ENCODE data around the gene PTPRU. TPM values are rescaled to one million over a fixed set of nuclear protein-coding genes. Genes with fewer than 3 reads are reported as not detected.

PTPRU gene
- total RNA-seq, 1 experiment from 2014 or later, result 25.7 TPM

GRCh38 chr1:29266912-29267311 lies 30.6 kb downstream of the PTPRU start:
- no peak overlapping the region for H2AFZ ChIP-seq (ENCODE audit: low read length)
- no peaks in the 10 kb centered on the region for H3K27me3 ChIP-seq (ENCODE audit: low read length)
- ATAC-seq, result no peak
- no peak overlapping the region for H3K9ac ChIP-seq (ENCODE audit: low read length)
- no peaks in the 10 kb centered on the region for H3F3A ChIP-seq (ENCODE audit: low read length, unreplicated experiment)
- H3K4me2 ChIP-seq (ENCODE audit: low read length), result no peak overlapping the region
- peaks cover 18% of the 10 kb centered on the region for H3K4me1 ChIP-seq (ENCODE audit: insufficient read depth, low read length)
- CTCF ChIA-PET, result no interaction called here
- TF ChIP-seq CTCF (conservative IDR thresholded peaks at IDR 0.05; ENCODE audit: low read depth, low read length), result no peak
- no peak for TF ChIP-seq EZH2 (IDR thresholded peaks at IDR 0.05; ENCODE audit: low read length, unreplicated experiment)
- no peak for TF ChIP-seq EZH2phosphoT487 (IDR thresholded peaks at IDR 0.05; ENCODE audit: borderline replicate concordance, low read length)
- no peaks in the 10 kb centered on the region for H3K36me3 ChIP-seq (ENCODE audit: low read depth, low read length)
- H3K27ac ChIP-seq (ENCODE audit: low read length), result no peak overlapping the region
- H3K9me2 ChIP-seq (replicated peaks; ENCODE audit: low read length), result no peaks in the 10 kb centered on the region
- BruUV-seq (replicated peaks), result no TSS peak
- no peaks in the 10 kb centered on the region for H3K79me2 ChIP-seq (ENCODE audit: low read length)
- H3K4me3 ChIP-seq (ENCODE audit: low read length), result no peak overlapping the region
- no peaks in the 10 kb centered on the region for H4K20me1 ChIP-seq (ENCODE audit: low read length)
- H3K9me3 ChIP-seq (ENCODE audit: low read length), result no peaks in the 10 kb centered on the region
- POLR2A ChIA-PET (ENCODE audit: unreplicated experiment), result interaction anchor here (0.5 kb wide), 1 partner anchor 36 kb away, joined by 3 read pairs; the partner anchor contains the start of gene MECR
- no peak for DNase-seq
- intact Hi-C loops (cut with micrococcal nuclease), result no loop called here

GRCh38 chr1:29267321-29268070 lies 31.2 kb downstream of the PTPRU start:
- ATAC-seq (no peak), DNase-seq (no peak)
- Histone ChIP-seq H3F3A (ENCODE audit: low read length, unreplicated experiment) (no peaks in the 10 kb centered on the region), H3K9me2 (replicated peaks; ENCODE audit: low read length) (no peaks in the 10 kb centered on the region), H3K4me1 (ENCODE audit: insufficient read depth, low read length) (peaks cover 24% of the 10 kb centered on the region), H3K79me2 (ENCODE audit: low read length) (no peaks in the 10 kb centered on the region), H3K36me3 (ENCODE audit: low read depth, low read length) (no peaks in the 10 kb centered on the region), H3K4me2 (ENCODE audit: low read length) (no peak overlapping the region), H2AFZ (ENCODE audit: low read length) (no peak overlapping the region), H4K20me1 (ENCODE audit: low read length) (no peaks in the 10 kb centered on the region), H3K9ac (ENCODE audit: low read length) (no peak overlapping the region), H3K9me3 (ENCODE audit: low read length) (no peaks in the 10 kb centered on the region), H3K4me3 (ENCODE audit: low read length) (no peak overlapping the region), H3K27ac (ENCODE audit: low read length) (no peak overlapping the region), H3K27me3 (ENCODE audit: low read length) (no peaks in the 10 kb centered on the region)
- BruUV-seq (replicated peaks), result no TSS peak
- CTCF ChIA-PET, result no interaction called here
- POLR2A ChIA-PET (ENCODE audit: unreplicated experiment), result interaction anchor here (0.6 kb wide), 1 partner anchor 1874 kb away, joined by 5 read pairs; no protein-coding TSS in a partner anchor
- TF ChIP-seq EZH2 (IDR thresholded peaks at IDR 0.05; ENCODE audit: low read length, unreplicated experiment) (no peak), CTCF (conservative IDR thresholded peaks at IDR 0.05; ENCODE audit: low read depth, low read length) (no peak), EZH2phosphoT487 (IDR thresholded peaks at IDR 0.05; ENCODE audit: borderline replicate concordance, low read length) (no peak)
- intact Hi-C loops (cut with micrococcal nuclease), result no loop called here

GRCh38 chr1:29269382-29269781 lies 33.1 kb downstream of the PTPRU start:
- no peak for DNase-seq
- intact Hi-C loops (cut with micrococcal nuclease), result no loop called here
- POLR2A ChIA-PET (ENCODE audit: unreplicated experiment), result no interaction called here

More at GRCh38 chr1:29269382-29269781, 33.1 kb downstream of the PTPRU start:
- H3K4me1 ChIP-seq (ENCODE audit: insufficient read depth, low read length), result peaks cover 26% of the 10 kb centered on the region
- H2AFZ ChIP-seq (ENCODE audit: low read length), result no peak overlapping the region
- CTCF ChIA-PET, result no interaction called here
- no peaks in the 10 kb centered on the region for H3K9me3 ChIP-seq (ENCODE audit: low read length)
- H3F3A ChIP-seq (ENCODE audit: low read length, unreplicated experiment), result no peaks in the 10 kb centered on the region
- TF ChIP-seq EZH2phosphoT487 (IDR thresholded peaks at IDR 0.05; ENCODE audit: borderline replicate concordance, low read length) (no peak), EZH2 (IDR thresholded peaks at IDR 0.05; ENCODE audit: low read length, unreplicated experiment) (no peak), CTCF (conservative IDR thresholded peaks at IDR 0.05; ENCODE audit: low read depth, low read length) (no peak)
- H3K9ac ChIP-seq (ENCODE audit: low read length), result no peak overlapping the region
- no peak for ATAC-seq
- no peaks in the 10 kb centered on the region for H3K36me3 ChIP-seq (ENCODE audit: low read depth, low read length)
- no peak overlapping the region for H3K4me3 ChIP-seq (ENCODE audit: low read length)
- no peaks in the 10 kb centered on the region for H3K27me3 ChIP-seq (ENCODE audit: low read length)
- H3K4me2 ChIP-seq (ENCODE audit: low read length), result no peak overlapping the region
- no peak overlapping the region for H3K27ac ChIP-seq (ENCODE audit: low read length)
- H3K79me2 ChIP-seq (ENCODE audit: low read length), result no peaks in the 10 kb centered on the region
- no peaks in the 10 kb centered on the region for H4K20me1 ChIP-seq (ENCODE audit: low read length)
- no peaks in the 10 kb centered on the region for H3K9me2 ChIP-seq (replicated peaks; ENCODE audit: low read length)
- no TSS peak for BruUV-seq (replicated peaks)
